HG02571 (cell line): ENCODE data around the gene RAB26.

Experiments
- ATAC-seq: cut with Tn5 transposase; IDR thresholded peaks from one replicate; pipeline ENCODE4 v1.9.1; 2021; ENCODE audit warnings: mild to moderate bottlenecking, moderate library complexity; ENCODE audit not compliant: unreplicated experiment

The RAB26 gene

GRCh38 chr16:2157480-2158261, 9.2 kb downstream of the RAB26 start:
- no peak for ATAC-seq

GRCh38 chr16:2158262-2158638, 9.8 kb downstream of the RAB26 start:
- ATAC-seq, result no peak

- no peak for ATAC-seq
Observed at GRCh38 chr16:2159175-2159838, 10.9 kb downstream of the RAB26 start.

GRCh38 chr16:2160915-2161551, 12.6 kb downstream of the RAB26 start:
- no peak for ATAC-seq

GRCh38 chr16:2161911-2162310, 13.5 kb downstream of the RAB26 start:
- no peak for ATAC-seq

- ATAC-seq, result no peak
Observed at GRCh38 chr16:2162676-2163118, 14.3 kb downstream of the RAB26 start.

GRCh38 chr16:2163211-2163881, 14.9 kb downstream of the RAB26 start:
- ATAC-seq, result no peak

- ATAC-seq, result no peak
Observed at GRCh38 chr16:2165861-2166260, 17.4 kb downstream of the RAB26 start.

- no peak for ATAC-seq
Observed at GRCh38 chr16:2166263-2167067, 18.0 kb downstream of the RAB26 start.

GRCh38 chr16:2167068-2167638, 18.7 kb downstream of the RAB26 start:
- no peak for ATAC-seq

GRCh38 chr16:2170080-2170479, 21.7 kb downstream of the RAB26 start:
- ATAC-seq, result no peak

- no peak for ATAC-seq
Observed at GRCh38 chr16:2170587-2171435, 22.4 kb downstream of the RAB26 start.

GRCh38 chr16:2171601-2172178, 23.3 kb downstream of the RAB26 start:
- ATAC-seq, result no peak

- ATAC-seq, result no peak
Observed at GRCh38 chr16:2172688-2173335, 24.4 kb downstream of the RAB26 start.

- ATAC-seq, result no peak
Observed at GRCh38 chr16:2173366-2173765, 24.9 kb downstream of the RAB26 start.

GRCh38 chr16:2173916-2174315, 25.5 kb downstream of the RAB26 start:
- ATAC-seq, result no peak

GRCh38 chr16:2174396-2175131, 26.1 kb downstream of the RAB26 start:
- ATAC-seq, result no peak

- no peak for ATAC-seq
Observed at GRCh38 chr16:2175454-2175853, 27.0 kb downstream of the RAB26 start.
